Activated T-cell treated with anti-CD3 and anti-CD28 coated beads for 4 hours (primary cell): ENCODE measurements around the gene CNIH2.
A peak's percentile ranks its signal among the peaks of the same experiment; 100 is the strongest.
"Not testable (repeated sequence)": the region's sequence is repeated elsewhere in the genome, so short reads cannot be mapped to it uniquely, and the experiment has no call there.

Source experiments
- DNase-seq: peaks from one replicate; pipeline ENCODE4 v3.0.0-alpha.2; 2020

Gene CNIH2

GRCh38 chr11:66259956-66260355 lies 18.0 kb upstream of the CNIH2 start:
- no peak for DNase-seq

GRCh38 chr11:66261578-66261977 lies 16.4 kb upstream of the CNIH2 start:
- DNase-seq: no peak

- DNase-seq: no peak
These were observed 15.8 kb upstream of the CNIH2 start for GRCh38 chr11:66262191-66262590.

- DNase-seq: no peak
These were observed 15.3 kb upstream of the CNIH2 start for GRCh38 chr11:66262696-66263095.

- DNase-seq: no peak
These were observed 14.7 kb upstream of the CNIH2 start for GRCh38 chr11:66263231-66263630.

GRCh38 chr11:66263785-66264184 lies 14.2 kb upstream of the CNIH2 start:
- DNase-seq: no peak

GRCh38 chr11:66264383-66264782 lies 13.6 kb upstream of the CNIH2 start:
- DNase-seq: no peak

- no peak for DNase-seq
These were observed 13.1 kb upstream of the CNIH2 start for GRCh38 chr11:66264914-66265313.

- DNase-seq: no peak
These were observed 12.2 kb upstream of the CNIH2 start for GRCh38 chr11:66265531-66266377.

- no peak for DNase-seq
These were observed 11.5 kb upstream of the CNIH2 start for GRCh38 chr11:66266378-66267038.

- DNase-seq: no peak
These were observed 11.0 kb upstream of the CNIH2 start for GRCh38 chr11:66267039-66267378.

- DNase-seq: peak; percentile 78
These were observed 10.4 kb upstream of the CNIH2 start for GRCh38 chr11:66267379-66268243.

- peak; percentile 99 for DNase-seq
These were observed 9.6 kb upstream of the CNIH2 start, which contains the start of gene RAB1B for GRCh38 chr11:66268244-66268951. Gene RAB1B (plus strand): TSS chr11:66268639. CDS start chr11:66268680, 41 bp downstream.

GRCh38 chr11:66268952-66269905 lies 8.7 kb upstream of the CNIH2 start:
- no peak for DNase-seq

GRCh38 chr11:66271816-66272215 lies 6.2 kb upstream of the CNIH2 start:
- DNase-seq: no peak

GRCh38 chr11:66272596-66272995 lies 5.4 kb upstream of the CNIH2 start:
- no peak for DNase-seq

GRCh38 chr11:66274219-66274618 lies 3.8 kb upstream of the CNIH2 start:
- no peak for DNase-seq

GRCh38 chr11:66275396-66275795 lies 2.6 kb upstream of the CNIH2 start:
- DNase-seq: no peak

GRCh38 chr11:66275984-66276612 lies 1.9 kb upstream of the CNIH2 start:
- no peak for DNase-seq

- not testable (repeated sequence) for DNase-seq
These were observed 1.4 kb upstream of the CNIH2 start for GRCh38 chr11:66276619-66277018.

- DNase-seq: not testable (repeated sequence)
These were observed 911 bp upstream of the CNIH2 start for GRCh38 chr11:66277064-66277463.
